SKM-1 (cell line): ENCODE data around the gene SIPA1L2.

Experiments used
- DNase-seq: peaks from one replicate; lab custom pipeline; 2025; ENCODE audit not compliant: unreplicated experiment; lab: John Stamatoyannopoulos, UW

SIPA1L2 gene

GRCh38 chr1:232630047-232630893, at the start of gene SIPA1L2:
TSS of gene SIPA1L2 (minus strand) at chr1:232630133. CDS start at chr1:232515339, 114,794 bp downstream.
- DNase-seq = peak; percentile 76

- no peak for DNase-seq
Observed at GRCh38 chr1:232678185-232678886, 48.4 kb upstream of the SIPA1L2 start.

- DNase-seq = no peak
Observed at GRCh38 chr1:232676307-232676706, 46.4 kb upstream of the SIPA1L2 start.

DNA sequence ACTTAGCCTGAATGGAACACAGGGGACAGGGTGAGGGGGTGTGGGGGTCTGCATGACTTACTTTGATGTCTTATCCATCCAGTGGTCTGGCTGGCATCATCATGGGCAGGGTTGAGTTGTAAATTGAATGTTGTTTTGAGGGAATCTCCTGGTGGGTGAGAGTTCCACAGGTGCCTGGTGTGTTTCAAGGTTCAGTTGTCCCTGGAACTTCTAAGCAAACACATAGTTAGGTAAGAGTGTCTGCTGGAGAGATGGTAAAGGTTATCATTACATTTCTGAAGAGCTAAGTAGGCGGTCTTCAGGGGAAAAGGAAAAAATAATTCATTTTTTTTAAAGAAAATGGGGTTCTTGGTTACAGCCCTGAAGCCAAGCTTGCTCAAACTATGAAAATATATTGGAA, 46.0 kb upstream of the SIPA1L2 start:
- DNase-seq = no peak

DNA sequence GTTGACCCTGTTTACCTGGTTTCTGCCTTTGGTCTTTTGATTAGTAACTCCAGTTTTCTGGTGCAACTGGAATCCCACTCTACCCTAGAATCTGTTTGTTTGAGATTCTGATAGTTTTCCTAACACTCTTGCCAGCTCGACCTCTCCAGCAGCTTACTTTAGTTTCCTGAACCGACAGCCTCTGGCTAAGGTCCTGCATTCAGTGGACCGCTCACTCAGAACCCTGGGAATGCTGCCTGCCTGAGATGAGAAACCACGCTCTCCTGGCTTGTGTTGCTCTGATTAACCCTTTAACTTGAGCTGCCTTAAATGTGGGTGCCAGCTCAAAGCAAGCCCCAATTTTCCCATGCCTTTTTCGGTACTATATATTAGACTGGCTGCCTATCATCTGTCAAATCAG, 45.3 kb upstream of the SIPA1L2 start:
- DNase-seq = no peak

- DNase-seq = no peak
Observed at GRCh38 chr1:232673256-232673655, 43.3 kb upstream of the SIPA1L2 start.

- DNase-seq = no peak
Observed at GRCh38 chr1:232669981-232670747, 40.2 kb upstream of the SIPA1L2 start.

GRCh38 chr1:232667778-232668165, 37.8 kb upstream of the SIPA1L2 start:
- no peak for DNase-seq

DNA sequence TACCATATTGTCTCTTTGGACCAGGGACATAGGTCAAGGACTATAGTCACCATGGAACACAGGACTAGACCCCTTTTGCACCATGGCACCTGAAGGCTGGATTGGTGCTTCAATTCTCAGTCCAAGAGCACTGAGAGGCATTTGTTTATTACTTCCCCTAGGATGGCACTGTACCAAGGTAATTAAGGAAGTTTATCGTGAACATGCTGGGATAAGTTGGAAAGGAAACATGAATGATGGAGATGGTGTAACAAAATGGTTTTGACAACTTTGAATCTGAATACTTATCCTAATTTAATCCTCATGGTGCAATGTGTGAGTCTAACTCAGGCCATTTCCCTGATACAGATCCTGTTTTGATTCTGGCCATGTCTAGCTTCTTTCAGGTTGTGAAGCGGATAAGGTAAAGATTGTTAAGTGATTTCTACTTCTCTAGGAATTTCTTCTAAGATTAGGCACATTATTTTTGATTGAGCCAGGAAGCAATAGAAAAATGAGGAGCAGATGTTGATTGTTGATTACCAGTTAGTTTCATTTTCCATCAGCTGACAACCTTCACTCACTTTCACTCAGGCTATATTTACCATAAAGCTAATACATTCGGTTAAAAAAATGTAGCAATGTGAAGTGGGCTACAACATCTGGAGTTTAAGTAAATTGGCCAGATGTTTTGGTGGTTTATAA, 37.3 kb upstream of the SIPA1L2 start:
- no peak for DNase-seq

GRCh38 chr1:232664844-232665777, 35.2 kb upstream of the SIPA1L2 start:
- DNase-seq = no peak

DNA sequence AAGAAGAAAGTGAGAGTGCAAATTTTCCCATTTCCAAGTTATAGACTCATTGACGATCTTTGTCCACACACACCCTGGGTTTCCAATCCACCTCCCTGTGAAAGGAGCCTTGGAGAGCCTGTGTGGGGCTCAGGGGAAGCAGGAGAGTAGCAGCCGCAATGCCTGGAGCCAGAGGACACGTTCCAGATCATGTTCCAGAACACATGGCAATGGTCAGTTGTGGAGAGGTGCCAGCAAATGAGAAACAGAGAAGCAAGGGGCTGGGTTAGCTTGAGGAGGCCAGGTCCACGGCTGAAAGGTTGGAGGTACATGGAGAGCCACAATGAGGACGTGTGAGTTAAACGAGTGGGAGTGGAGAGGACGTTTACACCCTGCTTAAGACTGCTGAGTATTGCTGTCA, 33.0 kb upstream of the SIPA1L2 start:
- DNase-seq = no peak

GRCh38 chr1:232658386-232658785, 28.5 kb upstream of the SIPA1L2 start:
- DNase-seq = no peak

- DNase-seq = peak; percentile 41
Observed at GRCh38 chr1:232657426-232658005, 27.6 kb upstream of the SIPA1L2 start.

DNA sequence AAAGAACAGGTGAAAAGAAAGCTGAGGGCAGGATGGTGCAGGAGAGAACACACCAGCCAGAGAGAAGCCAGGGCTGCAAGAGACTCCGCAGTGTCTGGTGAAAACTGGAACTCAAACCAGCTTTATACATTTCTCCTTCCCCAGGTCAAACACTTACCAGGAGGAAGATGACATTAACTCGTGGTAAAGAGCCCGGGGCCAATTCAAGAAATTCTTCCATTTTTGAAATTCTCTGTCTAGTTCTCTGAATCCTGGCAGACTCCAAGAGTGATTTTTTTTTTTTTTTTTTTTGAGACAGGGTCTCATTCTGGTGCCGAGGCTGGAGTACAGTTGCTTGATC, 25.8 kb upstream of the SIPA1L2 start:
- DNase-seq = peak; percentile 65

GRCh38 chr1:232655028-232655745, 25.3 kb upstream of the SIPA1L2 start:
- peak; percentile 65 for DNase-seq

DNA sequence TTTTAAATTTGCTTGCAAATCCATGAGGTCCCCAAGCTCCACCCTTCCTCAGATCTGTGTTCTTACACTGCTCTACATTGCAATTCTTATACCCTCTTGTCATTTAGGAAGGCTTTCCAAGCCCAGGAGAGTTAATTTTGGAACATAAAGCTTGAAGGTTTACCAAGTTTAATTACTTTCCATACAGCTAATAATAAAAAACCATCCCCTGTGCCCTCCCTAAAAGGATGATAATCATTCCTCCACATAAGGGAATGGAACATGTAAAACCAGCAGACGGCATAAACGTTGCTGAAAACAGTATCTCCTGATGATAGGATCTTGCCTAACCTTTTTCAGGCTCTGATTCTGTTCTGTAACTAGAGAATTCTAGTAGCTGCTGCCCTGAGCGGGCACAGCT, 23.9 kb upstream of the SIPA1L2 start:
- DNase-seq = no peak

DNA sequence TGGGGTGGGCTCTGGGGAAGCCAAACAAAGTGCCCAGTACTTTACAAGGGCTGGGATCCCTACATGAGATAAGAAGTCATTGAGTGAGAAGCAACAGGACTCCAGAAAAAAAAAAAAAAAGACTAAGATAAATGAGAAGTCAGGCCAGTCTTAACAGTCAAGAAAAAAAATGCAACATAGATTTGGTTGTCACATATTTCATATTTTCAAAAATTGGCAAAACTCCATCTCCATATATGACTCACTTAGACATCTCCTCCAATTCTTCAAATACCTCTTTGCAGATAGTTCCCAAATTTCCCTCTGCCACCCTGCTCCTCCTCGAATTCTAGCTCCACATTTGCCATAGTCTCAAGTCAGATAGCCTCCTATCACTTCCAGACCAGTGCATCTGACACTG, 20.9 kb upstream of the SIPA1L2 start:
- DNase-seq = no peak

GRCh38 chr1:232650418-232650817, 20.5 kb upstream of the SIPA1L2 start:
- DNase-seq = no peak

DNA sequence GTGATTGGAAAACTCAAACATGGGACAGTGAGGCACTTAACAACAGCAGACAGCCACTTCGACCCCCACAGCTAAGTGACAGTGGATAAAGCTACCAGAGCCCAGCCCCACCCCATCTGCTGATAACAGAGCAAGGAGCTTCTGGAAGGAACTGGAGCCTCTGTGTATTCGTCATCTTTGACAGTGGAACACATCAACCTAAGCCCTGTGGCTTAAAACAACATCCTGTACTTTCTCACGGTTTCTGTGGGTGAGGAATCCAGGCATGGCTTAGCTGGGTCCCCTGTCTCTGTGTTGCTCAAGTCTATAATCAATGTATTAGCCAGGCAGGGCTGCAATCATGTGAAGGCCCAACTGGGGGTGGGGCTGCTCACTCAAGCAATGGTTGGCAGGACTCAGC, 18.4 kb upstream of the SIPA1L2 start:
- no peak for DNase-seq
